WTC11 (cell line): Measurements from ENCODE around the gene OLFM1. TPM values are rescaled to one million over a fixed set of nuclear protein-coding genes. Genes with fewer than 3 reads are reported as not detected.

ENCODE experiments used
- ATAC-seq: fragments of 200-7000 bp; cut with Tn5 transposase; 2 replicates; pipeline ENCODE4 v1.10.0; 2021; ENCODE audit warnings: mild to moderate bottlenecking, moderate library complexity
- CTCF ChIA-PET: fragments of 300-600 bp; sonication (Branson Sonifier 250); formaldehyde crosslinking; loops from one replicate; lab custom pipeline; 2021; ENCODE audit warnings: antibody characterized with exemption; lab: Charles Lee
- POLR2A ChIA-PET: fragments of 350-600 bp; sonication (Branson Sonifier 250); formaldehyde crosslinking; loops from one replicate; lab custom pipeline; 2021; ENCODE audit warnings: antibody characterized with exemption; lab: Charles Lee
- DNase-seq: peaks from one replicate; pipeline ENCODE4 v3.0.0; 2021; ENCODE audit warnings: low spot score
- H3K27ac Mint-ChIP-seq: 2 replicates; pipeline ENCODE4 v1.8.0; 2021; ENCODE audit warnings: mixed read lengths
- H3K27me3 Mint-ChIP-seq: 2 replicates; pipeline ENCODE4 v1.8.0; 2021; ENCODE audit warnings: low read depth, mild to moderate bottlenecking, moderate library complexity, mixed read lengths
- H3K36me3 Mint-ChIP-seq: 2 replicates; pipeline ENCODE4 v1.8.0; 2021; ENCODE audit warnings: mixed read lengths
- H3K4me1 Mint-ChIP-seq: 2 replicates; pipeline ENCODE4 v1.8.0; 2022; ENCODE audit warnings: mixed read lengths
- H3K4me3 Mint-ChIP-seq: 2 replicates; pipeline ENCODE4 v1.8.0; 2021; ENCODE audit warnings: mild to moderate bottlenecking, moderate library complexity, mixed read lengths
- H3K9me3 Mint-ChIP-seq: 2 replicates; pipeline ENCODE4 v1.8.0; 2021; ENCODE audit warnings: mixed read lengths
- ARID4B ChIP-seq: sonication (generic); formaldehyde crosslinking; IDR thresholded peaks from 2 replicates; pipeline ENCODE4 v1.8.0; 2023; ENCODE audit warnings: missing genetic modification reagents, mild to moderate bottlenecking, borderline replicate concordance
- ATF1 ChIP-seq: sonication (generic); formaldehyde crosslinking; IDR thresholded peaks from 2 replicates; pipeline ENCODE4 v1.8.1; 2023; ENCODE audit warnings: mild to moderate bottlenecking, moderate library complexity, missing genetic modification reagents
- ETV6 ChIP-seq: sonication (generic); formaldehyde crosslinking; IDR thresholded peaks from 2 replicates; pipeline ENCODE4 v1.8.1; 2022; ENCODE audit warnings: mild to moderate bottlenecking, missing genetic modification reagents
- MYBL2 ChIP-seq: sonication (generic); formaldehyde crosslinking; IDR thresholded peaks from 2 replicates; pipeline ENCODE4 v1.8.1; 2023; ENCODE audit warnings: mild to moderate bottlenecking, moderate library complexity, missing genetic modification reagents
- NFYB ChIP-seq: sonication (generic); formaldehyde crosslinking; conservative IDR thresholded peaks from 2 replicates; pipeline ENCODE4 v1.8.0; 2022; ENCODE audit warnings: low read depth, missing genetic modification reagents
- NR2C2 ChIP-seq: sonication (generic); formaldehyde crosslinking; IDR thresholded peaks from 2 replicates; pipeline ENCODE4 v1.8.0; 2022; ENCODE audit warnings: mild to moderate bottlenecking, missing genetic modification reagents
- SMAD4 ChIP-seq: sonication (generic); formaldehyde crosslinking; IDR thresholded peaks from 2 replicates; pipeline ENCODE4 v1.8.0; 2022; ENCODE audit warnings: mild to moderate bottlenecking, missing genetic modification reagents
- ZNF232 ChIP-seq: sonication (generic); formaldehyde crosslinking; IDR thresholded peaks from 2 replicates; pipeline ENCODE4 v1.8.0; 2022; ENCODE audit warnings: mild to moderate bottlenecking, missing genetic modification reagents
- ZNF423 ChIP-seq: fragments of 250-450 bp; sonication (Bioruptor Pico); IDR thresholded peaks from 2 replicates; pipeline ENCODE4 v2.1.2; 2022; ENCODE audit warnings: mild to moderate bottlenecking, moderate library complexity
- ZNF671 ChIP-seq: fragments of 250-450 bp; sonication (Bioruptor Pico); IDR thresholded peaks from 2 replicates; pipeline ENCODE4 v1.8.0; 2021; ENCODE audit warnings: mild to moderate bottlenecking
- total RNA-seq: library from RNA; stranded (reverse); gene quantifications from 3 replicates; pipeline ENCODE4 v1.2.3, GENCODE V29; 2021
- TF ChIP-seq, protein P1 (sequence below): fragments of 250-450 bp; sonication (Bioruptor Pico); IDR thresholded peaks from 2 replicates; pipeline ENCODE4 v1.8.0; 2021; ENCODE audit warnings: mild to moderate bottlenecking
- TF ChIP-seq, protein P2 (sequence below): sonication (generic); formaldehyde crosslinking; IDR thresholded peaks from 2 replicates; pipeline ENCODE4 v1.8.1; 2023; ENCODE audit warnings: mild to moderate bottlenecking, missing genetic modification reagents, moderate library complexity
- TF ChIP-seq, protein P3 (sequence below): sonication (generic); formaldehyde crosslinking; IDR thresholded peaks from 2 replicates; pipeline ENCODE4 v1.8.0; 2022; ENCODE audit warnings: missing genetic modification reagents
- TF ChIP-seq, protein P4 (sequence below): fragments of 250-450 bp; sonication (Bioruptor Pico); IDR thresholded peaks from 2 replicates; pipeline ENCODE4 v1.9.0; 2021; ENCODE audit warnings: mild to moderate bottlenecking
- TF ChIP-seq, protein P5 (sequence below): sonication (generic); formaldehyde crosslinking; IDR thresholded peaks from 2 replicates; pipeline ENCODE4 v1.8.0; 2022; ENCODE audit warnings: mild to moderate bottlenecking, missing genetic modification reagents
- TF ChIP-seq, protein P6 (sequence below): sonication (generic); formaldehyde crosslinking; IDR thresholded peaks from 2 replicates; pipeline ENCODE4 v1.8.0; 2022; ENCODE audit warnings: mild to moderate bottlenecking, missing genetic modification reagents

Gene OLFM1
- total RNA-seq, 1 experiment from 2014 or later: 37.6 TPM

- TF ChIP-seq, protein P1, sequence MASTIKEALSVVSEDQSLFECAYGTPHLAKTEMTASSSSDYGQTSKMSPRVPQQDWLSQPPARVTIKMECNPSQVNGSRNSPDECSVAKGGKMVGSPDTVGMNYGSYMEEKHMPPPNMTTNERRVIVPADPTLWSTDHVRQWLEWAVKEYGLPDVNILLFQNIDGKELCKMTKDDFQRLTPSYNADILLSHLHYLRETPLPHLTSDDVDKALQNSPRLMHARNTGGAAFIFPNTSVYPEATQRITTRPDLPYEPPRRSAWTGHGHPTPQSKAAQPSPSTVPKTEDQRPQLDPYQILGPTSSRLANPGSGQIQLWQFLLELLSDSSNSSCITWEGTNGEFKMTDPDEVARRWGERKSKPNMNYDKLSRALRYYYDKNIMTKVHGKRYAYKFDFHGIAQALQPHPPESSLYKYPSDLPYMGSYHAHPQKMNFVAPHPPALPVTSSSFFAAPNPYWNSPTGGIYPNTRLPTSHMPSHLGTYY (CRISPR knock-in tag): no peak
- TF ChIP-seq, protein P2, sequence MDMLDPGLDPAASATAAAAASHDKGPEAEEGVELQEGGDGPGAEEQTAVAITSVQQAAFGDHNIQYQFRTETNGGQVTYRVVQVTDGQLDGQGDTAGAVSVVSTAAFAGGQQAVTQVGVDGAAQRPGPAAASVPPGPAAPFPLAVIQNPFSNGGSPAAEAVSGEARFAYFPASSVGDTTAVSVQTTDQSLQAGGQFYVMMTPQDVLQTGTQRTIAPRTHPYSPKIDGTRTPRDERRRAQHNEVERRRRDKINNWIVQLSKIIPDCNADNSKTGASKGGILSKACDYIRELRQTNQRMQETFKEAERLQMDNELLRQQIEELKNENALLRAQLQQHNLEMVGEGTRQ (CRISPR knock-in tag): no peak
- TF ChIP-seq, protein P3, sequence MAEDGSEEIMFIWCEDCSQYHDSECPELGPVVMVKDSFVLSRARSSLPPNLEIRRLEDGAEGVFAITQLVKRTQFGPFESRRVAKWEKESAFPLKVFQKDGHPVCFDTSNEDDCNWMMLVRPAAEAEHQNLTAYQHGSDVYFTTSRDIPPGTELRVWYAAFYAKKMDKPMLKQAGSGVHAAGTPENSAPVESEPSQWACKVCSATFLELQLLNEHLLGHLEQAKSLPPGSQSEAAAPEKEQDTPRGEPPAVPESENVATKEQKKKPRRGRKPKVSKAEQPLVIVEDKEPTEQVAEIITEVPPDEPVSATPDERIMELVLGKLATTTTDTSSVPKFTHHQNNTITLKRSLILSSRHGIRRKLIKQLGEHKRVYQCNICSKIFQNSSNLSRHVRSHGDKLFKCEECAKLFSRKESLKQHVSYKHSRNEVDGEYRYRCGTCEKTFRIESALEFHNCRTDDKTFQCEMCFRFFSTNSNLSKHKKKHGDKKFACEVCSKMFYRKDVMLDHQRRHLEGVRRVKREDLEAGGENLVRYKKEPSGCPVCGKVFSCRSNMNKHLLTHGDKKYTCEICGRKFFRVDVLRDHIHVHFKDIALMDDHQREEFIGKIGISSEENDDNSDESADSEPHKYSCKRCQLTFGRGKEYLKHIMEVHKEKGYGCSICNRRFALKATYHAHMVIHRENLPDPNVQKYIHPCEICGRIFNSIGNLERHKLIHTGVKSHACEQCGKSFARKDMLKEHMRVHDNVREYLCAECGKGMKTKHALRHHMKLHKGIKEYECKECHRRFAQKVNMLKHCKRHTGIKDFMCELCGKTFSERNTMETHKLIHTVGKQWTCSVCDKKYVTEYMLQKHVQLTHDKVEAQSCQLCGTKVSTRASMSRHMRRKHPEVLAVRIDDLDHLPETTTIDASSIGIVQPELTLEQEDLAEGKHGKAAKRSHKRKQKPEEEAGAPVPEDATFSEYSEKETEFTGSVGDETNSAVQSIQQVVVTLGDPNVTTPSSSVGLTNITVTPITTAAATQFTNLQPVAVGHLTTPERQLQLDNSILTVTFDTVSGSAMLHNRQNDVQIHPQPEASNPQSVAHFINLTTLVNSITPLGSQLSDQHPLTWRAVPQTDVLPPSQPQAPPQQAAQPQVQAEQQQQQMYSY: no peak
These were observed 14.3 kb upstream of the OLFM1 start (continued) for GRCh38 chr9:135073081-135073740.

DNA sequence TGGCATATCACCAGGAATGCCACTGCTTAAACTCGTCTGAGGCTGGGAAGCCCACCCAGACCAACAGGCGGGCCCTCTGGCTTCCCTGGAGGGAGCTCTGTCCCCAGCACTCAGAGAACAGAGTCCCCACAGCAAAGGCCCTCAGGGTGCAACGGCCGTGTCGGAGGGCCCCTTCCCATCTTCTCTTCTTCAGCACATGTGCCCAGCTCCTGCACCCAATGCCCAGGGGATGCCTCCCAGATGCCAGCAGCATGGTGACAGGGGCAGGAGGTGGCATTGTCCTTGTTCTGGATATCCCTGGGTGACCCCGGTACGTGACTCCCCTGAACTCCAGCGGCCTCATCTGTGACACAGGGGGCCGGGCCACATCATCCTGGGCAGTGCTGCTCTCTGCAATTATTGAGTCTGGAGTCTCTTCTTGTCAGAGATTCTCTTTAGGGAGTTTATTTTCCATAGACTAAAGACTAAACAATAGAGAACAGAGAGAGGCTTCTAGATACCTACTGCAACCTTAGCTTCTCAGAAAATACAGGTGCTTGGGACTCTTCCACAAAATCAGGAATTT lies 13.6 kb upstream of the OLFM1 start:
- DNase-seq (no peak), ATAC-seq (no peak)
- no peak for TF ChIP-seq NFYB (CRISPR knock-in tag)
- no peak for TF ChIP-seq ATF1 (CRISPR knock-in tag)
- TF ChIP-seq, protein P4, sequence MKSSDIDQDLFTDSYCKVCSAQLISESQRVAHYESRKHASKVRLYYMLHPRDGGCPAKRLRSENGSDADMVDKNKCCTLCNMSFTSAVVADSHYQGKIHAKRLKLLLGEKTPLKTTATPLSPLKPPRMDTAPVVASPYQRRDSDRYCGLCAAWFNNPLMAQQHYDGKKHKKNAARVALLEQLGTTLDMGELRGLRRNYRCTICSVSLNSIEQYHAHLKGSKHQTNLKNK (CRISPR knock-in tag): no peak
- no peak for TF ChIP-seq ZNF671 (CRISPR knock-in tag)
- no peak for TF ChIP-seq ETV6 (CRISPR knock-in tag)
- TF ChIP-seq ZNF232 (CRISPR knock-in tag): no peak
- TF ChIP-seq, protein P5, sequence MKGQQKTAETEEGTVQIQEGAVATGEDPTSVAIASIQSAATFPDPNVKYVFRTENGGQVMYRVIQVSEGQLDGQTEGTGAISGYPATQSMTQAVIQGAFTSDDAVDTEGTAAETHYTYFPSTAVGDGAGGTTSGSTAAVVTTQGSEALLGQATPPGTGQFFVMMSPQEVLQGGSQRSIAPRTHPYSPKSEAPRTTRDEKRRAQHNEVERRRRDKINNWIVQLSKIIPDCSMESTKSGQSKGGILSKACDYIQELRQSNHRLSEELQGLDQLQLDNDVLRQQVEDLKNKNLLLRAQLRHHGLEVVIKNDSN (CRISPR knock-in tag): no peak
- no peak for TF ChIP-seq SMAD4
- ChIA-PET CTCF (no interaction called here), POLR2A (interaction anchor here (0.7 kb wide), 1 partner anchor 126 kb away, joined by 3 read pairs; no protein-coding TSS in a partner anchor)
- no peak overlapping the region for H3K4me3 Mint-ChIP-seq
- no peak overlapping the region for H3K27ac Mint-ChIP-seq
- peaks cover 20% of the 10 kb centered on the region for H3K4me1 Mint-ChIP-seq
- peaks cover 24% of the 10 kb centered on the region for H3K27me3 Mint-ChIP-seq
- H3K9me3 Mint-ChIP-seq: no peaks in the 10 kb centered on the region
- no peaks in the 10 kb centered on the region for H3K36me3 Mint-ChIP-seq

DNA sequence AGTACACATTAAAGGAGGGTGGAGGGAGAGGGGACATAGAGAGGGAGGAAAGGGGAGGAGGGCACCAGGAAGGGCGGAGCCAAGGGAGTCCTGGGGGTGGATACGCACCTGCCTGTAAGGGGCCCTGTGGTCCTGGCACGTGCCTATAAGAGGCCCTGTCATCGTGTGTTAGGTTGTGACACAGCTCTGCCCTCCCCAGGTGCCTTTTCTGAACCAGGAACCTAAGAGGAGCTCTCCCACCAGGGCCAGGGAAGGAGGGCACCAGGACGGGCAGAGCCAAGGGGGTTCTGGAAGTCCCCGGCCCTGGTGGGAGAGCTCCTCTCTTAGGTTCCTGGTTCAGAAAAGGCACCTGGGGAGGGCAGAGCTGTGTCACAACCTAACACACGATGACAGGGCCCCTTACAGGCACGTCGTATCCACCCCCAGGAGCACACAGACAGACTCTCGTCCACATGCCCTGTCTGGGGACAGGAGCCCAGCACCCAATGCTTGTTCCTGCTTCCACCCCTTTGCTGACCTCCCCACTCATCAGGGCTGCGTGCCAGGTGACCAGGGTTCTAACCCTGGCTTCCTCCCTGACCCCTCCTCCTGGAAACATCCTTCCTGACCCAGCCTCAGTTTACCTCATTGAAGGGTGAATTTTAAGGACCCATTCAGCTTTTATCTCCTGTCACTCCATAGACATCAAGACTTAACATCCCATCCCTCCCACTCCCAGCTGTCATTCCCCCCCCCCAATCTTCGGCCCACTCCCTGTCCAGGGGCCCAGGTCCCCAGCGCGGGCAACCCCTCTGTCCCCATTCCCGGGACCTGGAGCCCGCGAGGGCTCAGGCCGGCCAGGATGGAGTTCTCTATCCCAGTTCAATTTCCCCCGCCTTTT lies 12.9 kb upstream of the OLFM1 start:
- H3K27me3 Mint-ChIP-seq: peaks cover 24% of the 10 kb centered on the region
- POLR2A ChIA-PET: no interaction called here
- H3K4me1 Mint-ChIP-seq: peaks cover 18% of the 10 kb centered on the region
- H3K9me3 Mint-ChIP-seq: no peaks in the 10 kb centered on the region
- peak; percentile 73 for ATAC-seq
- H3K27ac Mint-ChIP-seq: no peak overlapping the region
- no peaks in the 10 kb centered on the region for H3K36me3 Mint-ChIP-seq
- TF ChIP-seq MYBL2 (CRISPR knock-in tag): 0 out of 2 replicates have a peak, but pooled peaks have one; percentile 21
- TF ChIP-seq, protein P6, sequence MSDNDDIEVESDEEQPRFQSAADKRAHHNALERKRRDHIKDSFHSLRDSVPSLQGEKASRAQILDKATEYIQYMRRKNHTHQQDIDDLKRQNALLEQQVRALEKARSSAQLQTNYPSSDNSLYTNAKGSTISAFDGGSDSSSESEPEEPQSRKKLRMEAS (CRISPR knock-in tag): peak; percentile 75
- no peak for TF ChIP-seq NR2C2 (CRISPR knock-in tag)
- 0 out of 2 replicates have a peak, but pooled peaks have one; percentile 33 for TF ChIP-seq ARID4B (CRISPR knock-in tag)
- TF ChIP-seq ZNF423 (CRISPR knock-in tag): no peak
- peak overlapping the region; percentile 63 for H3K4me3 Mint-ChIP-seq
- DNase-seq: no peak
- CTCF ChIA-PET: interaction anchor here (1.3 to 1.5 kb wide), 2 partner anchors 11 to 385 kb away, joined by 4 read pairs; no protein-coding TSS in a partner anchor
